Ascending aorta (tissue), 2 donors: ENCODE data around the gene FAM107B. TPM values are rescaled to one million over a fixed set of nuclear protein-coding genes. Genes with fewer than 3 reads are reported as not detected.

ENCODE experiments used
- DNase-seq, 2 donors: peaks; one replicate each; pipeline ENCODE4 v3.0.0-alpha.2; 2019; ENCODE audit warnings: low spot score in 2 of 2
- H3K27ac ChIP-seq, 2 donors: fragments of 200-600 bp; sonication (generic); one replicate each; pipeline ENCODE4 v1.5.1; 2016 to 2017; ENCODE audit warnings: mild to moderate bottlenecking in 1 of 2
- H3K27me3 ChIP-seq: fragments of 200-600 bp; sonication (generic); one replicate; pipeline ENCODE4 v1.5.1; 2017
- H3K36me3 ChIP-seq, 2 donors: fragments of 200-600 bp; sonication (generic); one replicate each; pipeline ENCODE4 v1.5.1; 2016
- H3K4me1 ChIP-seq, 2 donors: fragments of 200-600 bp; sonication (generic); one replicate each; pipeline ENCODE4 v1.5.1; 2016 to 2017; ENCODE audit warnings: mild to moderate bottlenecking in 1 of 2
- H3K4me3 ChIP-seq, 2 donors: fragments of 200-600 bp; sonication (generic); one replicate each; pipeline ENCODE4 v1.5.1; 2016 to 2017; ENCODE audit warnings: mild to moderate bottlenecking in 1 of 2
- H3K9me3 ChIP-seq, 2 donors: fragments of 200-600 bp; sonication (generic); one replicate each; pipeline ENCODE4 v1.5.1; 2016
- intact Hi-C: fragments of 100-400 bp; cut with DNase I; formaldehyde crosslinking; loops from one replicate; pipeline ENCODE4 v1.15.1; 2023
- total RNA-seq: library from RNA; depleted of rRNA; stranded (reverse); fragments of >200 nt; gene quantifications from one replicate; pipeline ENCODE4 v1.1.0, GENCODE V29; 2016
- TF ChIP-seq, protein P1 (sequence below), 3 experiments: fragments of 200-600 bp in 2 of 3; fragments of 450-650 bp in 1 of 3; sonication (generic) in 2 of 3; IDR thresholded peaks; one replicate each; pipeline ENCODE4 v1.5.1; 2016 to 2019; ENCODE audit warnings: antibody characterized with exemption in 3 of 3, mild to moderate bottlenecking in 1 of 3, moderate library complexity in 1 of 3

The FAM107B gene
- total RNA-seq, 1 donor from 2014 or later = 3.7 TPM

DNA sequence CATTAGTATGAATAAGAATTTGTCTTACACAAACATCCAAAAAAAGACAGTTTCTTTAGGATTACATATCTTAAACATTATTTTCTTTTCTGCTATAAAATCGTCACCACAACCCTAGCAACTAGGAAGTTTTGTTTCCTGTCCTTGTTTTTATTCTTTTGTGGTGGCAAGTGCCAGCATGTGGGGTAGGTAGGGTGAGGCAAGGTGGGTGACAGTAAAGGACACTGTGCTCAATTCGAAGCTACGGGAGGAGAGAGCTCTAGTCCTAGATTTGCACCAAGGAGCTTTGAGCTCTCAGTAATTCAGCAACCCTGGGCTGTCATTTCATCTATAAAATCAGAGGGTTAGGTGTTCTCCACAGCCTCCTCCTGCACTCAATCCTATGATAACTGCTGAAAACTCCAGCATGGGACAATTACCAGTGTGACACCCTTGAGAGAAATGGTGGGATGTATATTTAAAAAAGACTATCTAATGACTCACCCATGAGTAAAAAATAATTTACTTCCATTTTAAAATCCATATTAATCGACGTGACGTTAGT, 187.1 kb downstream of the FAM107B start:
- no peaks in the 10 kb centered on the region for H3K27me3 ChIP-seq
- TF ChIP-seq, protein P1, sequence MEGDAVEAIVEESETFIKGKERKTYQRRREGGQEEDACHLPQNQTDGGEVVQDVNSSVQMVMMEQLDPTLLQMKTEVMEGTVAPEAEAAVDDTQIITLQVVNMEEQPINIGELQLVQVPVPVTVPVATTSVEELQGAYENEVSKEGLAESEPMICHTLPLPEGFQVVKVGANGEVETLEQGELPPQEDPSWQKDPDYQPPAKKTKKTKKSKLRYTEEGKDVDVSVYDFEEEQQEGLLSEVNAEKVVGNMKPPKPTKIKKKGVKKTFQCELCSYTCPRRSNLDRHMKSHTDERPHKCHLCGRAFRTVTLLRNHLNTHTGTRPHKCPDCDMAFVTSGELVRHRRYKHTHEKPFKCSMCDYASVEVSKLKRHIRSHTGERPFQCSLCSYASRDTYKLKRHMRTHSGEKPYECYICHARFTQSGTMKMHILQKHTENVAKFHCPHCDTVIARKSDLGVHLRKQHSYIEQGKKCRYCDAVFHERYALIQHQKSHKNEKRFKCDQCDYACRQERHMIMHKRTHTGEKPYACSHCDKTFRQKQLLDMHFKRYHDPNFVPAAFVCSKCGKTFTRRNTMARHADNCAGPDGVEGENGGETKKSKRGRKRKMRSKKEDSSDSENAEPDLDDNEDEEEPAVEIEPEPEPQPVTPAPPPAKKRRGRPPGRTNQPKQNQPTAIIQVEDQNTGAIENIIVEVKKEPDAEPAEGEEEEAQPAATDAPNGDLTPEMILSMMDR (IDR thresholded peaks at IDR 0.05) = no peak
- no peaks in the 10 kb centered on the region for H3K9me3 ChIP-seq
- H3K27ac ChIP-seq = peak overlapping the region; percentile 22 to 61
- no peaks in the 10 kb centered on the region for H3K36me3 ChIP-seq
- no peak overlapping the region for H3K4me3 ChIP-seq
- intact Hi-C loops = no loop called here
- DNase-seq = no peak
- H3K4me1 ChIP-seq = peaks cover 0 to 9% of the 10 kb centered on the region in 2 donors

DNA sequence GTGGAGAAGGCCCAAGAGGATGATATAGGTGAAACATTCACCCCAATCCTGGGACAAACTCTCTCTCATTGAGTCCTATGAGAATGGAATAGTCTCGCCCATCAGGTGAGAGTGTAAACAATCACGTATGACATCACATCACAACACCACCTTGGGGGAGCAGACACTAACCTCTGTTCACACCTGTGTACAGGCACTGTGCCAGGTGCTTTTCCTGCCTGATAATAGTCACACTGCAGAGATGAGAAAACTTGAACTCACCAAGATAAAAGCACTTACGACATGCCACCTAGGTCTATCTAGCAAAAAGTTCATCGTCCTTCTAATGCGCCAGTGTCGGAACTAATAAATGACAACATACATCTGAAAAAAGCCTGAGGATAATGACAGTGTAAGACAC, 187.8 kb downstream of the FAM107B start:
- H3K36me3 ChIP-seq = no peaks in the 10 kb centered on the region
- H3K4me1 ChIP-seq = peaks cover 0 to 9% of the 10 kb centered on the region in 2 donors
- intact Hi-C loops = no loop called here
- H3K4me3 ChIP-seq = no peak overlapping the region
- H3K9me3 ChIP-seq = no peaks in the 10 kb centered on the region
- no peak for DNase-seq
- H3K27ac ChIP-seq = no peak overlapping the region
- H3K27me3 ChIP-seq = no peaks in the 10 kb centered on the region
- TF ChIP-seq, protein P1 (IDR thresholded peaks at IDR 0.05) = no peak

DNA sequence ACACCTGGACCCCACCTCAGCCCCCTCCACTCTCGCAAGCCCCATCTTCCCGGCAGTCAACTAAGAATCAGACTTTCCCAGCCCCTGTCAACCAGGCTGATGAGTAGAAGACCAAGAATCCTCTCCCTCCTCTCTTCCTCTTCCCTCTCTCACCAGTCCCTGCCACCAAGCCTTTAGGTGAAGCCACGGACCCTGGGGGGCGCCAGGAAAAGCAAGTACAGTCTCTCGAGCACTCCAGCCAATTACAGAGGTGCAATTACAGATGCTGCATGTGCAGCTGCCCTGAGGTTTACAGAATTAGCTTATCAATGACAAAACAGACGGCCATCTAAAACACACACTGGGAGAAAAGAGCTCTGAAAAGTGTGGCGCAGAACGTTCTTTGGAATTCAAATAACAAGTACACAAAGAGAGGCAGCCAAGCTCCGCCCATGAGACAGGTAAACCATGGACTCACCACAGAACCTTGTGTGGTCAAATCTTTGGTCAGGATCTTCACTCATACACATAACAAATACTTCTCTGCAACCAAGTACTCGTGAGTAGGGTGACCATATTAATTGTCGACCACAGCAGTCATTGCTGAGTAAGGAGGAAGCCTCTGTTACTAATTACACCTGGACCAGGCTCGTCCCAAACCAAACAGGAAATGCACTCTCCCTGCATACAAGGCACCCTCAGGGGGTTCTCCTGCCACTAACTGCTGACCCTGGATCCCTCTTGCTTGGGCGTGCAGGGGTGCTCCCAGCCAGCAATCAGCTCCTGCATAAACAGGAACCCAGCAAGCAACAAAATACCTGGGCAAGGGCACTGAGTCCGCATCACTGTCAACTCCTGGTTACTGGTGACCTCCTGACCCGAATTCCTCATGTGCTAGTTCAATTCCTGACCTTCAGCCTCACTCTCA, 189.2 kb downstream of the FAM107B start:
- no peak for DNase-seq
- intact Hi-C loops = no loop called here

GRCh38 chr10:14584661-14585060, 190.0 kb downstream of the FAM107B start:
- no peak overlapping the region for H3K4me3 ChIP-seq
- intact Hi-C loops = no loop called here
- no peak for DNase-seq
- H3K27ac ChIP-seq = no peak overlapping the region
- H3K36me3 ChIP-seq = no peaks in the 10 kb centered on the region
- peaks cover 0 to 9% of the 10 kb centered on the region in 2 donors for H3K4me1 ChIP-seq
- H3K27me3 ChIP-seq = no peaks in the 10 kb centered on the region
- H3K9me3 ChIP-seq = no peaks in the 10 kb centered on the region
- TF ChIP-seq, protein P1 (IDR thresholded peaks at IDR 0.05) = no peak

More for the DNA sequence above, 189.2 kb downstream of the FAM107B start:
- no peaks in the 10 kb centered on the region for H3K36me3 ChIP-seq
- H3K9me3 ChIP-seq = no peaks in the 10 kb centered on the region
- TF ChIP-seq, protein P1 (IDR thresholded peaks at IDR 0.05) = no peak
- H3K27me3 ChIP-seq = no peaks in the 10 kb centered on the region
- no peak overlapping the region for H3K27ac ChIP-seq
- H3K4me1 ChIP-seq = peaks cover 0 to 9% of the 10 kb centered on the region in 2 donors
- H3K4me3 ChIP-seq = no peak overlapping the region

- H3K4me1 ChIP-seq = peaks cover 0 to 14% of the 10 kb centered on the region in 2 donors
- H3K27ac ChIP-seq = no peak overlapping the region
- H3K36me3 ChIP-seq = no peaks in the 10 kb centered on the region
- intact Hi-C loops = no loop called here
- H3K27me3 ChIP-seq = no peaks in the 10 kb centered on the region
- TF ChIP-seq, protein P1 (IDR thresholded peaks at IDR 0.05) = no peak
- DNase-seq = no peak
- no peak overlapping the region for H3K4me3 ChIP-seq
- no peaks in the 10 kb centered on the region for H3K9me3 ChIP-seq
These were observed 190.7 kb downstream of the FAM107B start for GRCh38 chr10:14583967-14584366.
